GM18870 (cell line): ENCODE results near the gene BRI3BP.
"Not testable (repeated sequence)": the region's sequence is repeated elsewhere in the genome, so short reads cannot be mapped to it uniquely, and the experiment has no call there.

Experiments used
- ATAC-seq: cut with Tn5 transposase; IDR thresholded peaks from one replicate; pipeline ENCODE4 v1.9.1; 2021; ENCODE audit warnings: moderate library complexity; ENCODE audit not compliant: unreplicated experiment

BRI3BP gene

GRCh38 chr12:125065021-125065918 lies 71.8 kb downstream of the BRI3BP start, which contains the start of gene AACS:
AACS (plus strand) TSS chr12:125065435; CDS start chr12:125065585, 150 bp downstream.
- ATAC-seq: peak; percentile 69

DNA sequence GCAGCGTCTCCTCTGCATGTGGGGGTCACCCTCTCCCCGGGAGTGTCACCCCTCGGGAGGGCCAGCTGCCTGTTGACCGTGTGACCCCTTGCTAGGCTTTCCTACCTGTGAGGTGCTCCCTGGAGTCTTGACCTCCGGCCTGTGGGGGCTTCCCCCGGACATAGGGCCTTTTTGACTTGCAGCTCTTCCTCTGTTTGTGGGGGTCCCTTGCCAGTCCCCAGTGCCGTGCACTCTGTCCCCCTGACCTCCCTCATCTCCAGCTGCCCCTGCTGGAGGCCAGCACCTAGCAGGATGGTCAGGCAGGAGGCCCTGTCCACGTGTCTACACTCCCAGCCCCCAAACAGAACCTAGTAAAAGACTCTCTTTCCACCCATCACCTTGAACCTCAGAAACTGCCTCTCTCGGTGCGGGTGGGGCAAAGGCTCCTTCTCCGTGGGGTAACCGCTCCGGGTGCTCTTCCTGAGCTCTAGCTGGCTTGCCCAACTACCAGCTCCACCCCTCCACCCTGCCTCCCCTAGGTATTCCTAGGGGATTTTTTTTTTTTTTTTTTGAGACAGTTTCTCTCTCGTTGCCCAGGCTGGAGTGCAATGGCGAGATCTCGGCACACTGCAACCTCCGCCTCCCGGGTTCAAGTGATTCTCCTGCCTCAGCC lies 72.6 kb downstream of the BRI3BP start:
- peak; percentile 10 for ATAC-seq

DNA sequence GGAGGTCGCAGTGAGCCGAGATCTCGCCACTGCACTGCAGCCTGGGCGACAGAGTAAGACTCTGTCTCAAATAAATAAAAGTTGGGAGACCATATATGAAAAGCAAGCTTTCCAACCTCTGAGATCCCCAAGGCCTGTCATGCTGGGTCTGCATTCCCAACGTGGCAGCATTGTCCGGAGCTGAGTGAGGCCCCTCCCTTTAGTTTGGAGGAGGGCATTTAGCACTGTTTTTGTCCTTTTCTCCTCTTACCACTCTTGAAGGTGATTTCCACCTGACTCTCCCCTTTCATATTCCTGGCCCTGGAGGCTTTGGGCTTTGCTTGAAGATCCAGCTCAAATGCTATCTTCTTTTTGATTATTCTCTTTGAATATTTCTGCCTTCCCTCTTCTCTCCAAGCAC lies 74.9 kb downstream of the BRI3BP start:
- ATAC-seq: no peak

GRCh38 chr12:125069616-125070015 lies 76.2 kb downstream of the BRI3BP start:
- ATAC-seq: no peak

- no peak for ATAC-seq
Observed at GRCh38 chr12:125070112-125070511, 76.7 kb downstream of the BRI3BP start.

GRCh38 chr12:125070661-125071390 lies 77.4 kb downstream of the BRI3BP start:
- ATAC-seq: no peak

- ATAC-seq: no peak
Observed at GRCh38 chr12:125071456-125071855, 78.0 kb downstream of the BRI3BP start.

DNA sequence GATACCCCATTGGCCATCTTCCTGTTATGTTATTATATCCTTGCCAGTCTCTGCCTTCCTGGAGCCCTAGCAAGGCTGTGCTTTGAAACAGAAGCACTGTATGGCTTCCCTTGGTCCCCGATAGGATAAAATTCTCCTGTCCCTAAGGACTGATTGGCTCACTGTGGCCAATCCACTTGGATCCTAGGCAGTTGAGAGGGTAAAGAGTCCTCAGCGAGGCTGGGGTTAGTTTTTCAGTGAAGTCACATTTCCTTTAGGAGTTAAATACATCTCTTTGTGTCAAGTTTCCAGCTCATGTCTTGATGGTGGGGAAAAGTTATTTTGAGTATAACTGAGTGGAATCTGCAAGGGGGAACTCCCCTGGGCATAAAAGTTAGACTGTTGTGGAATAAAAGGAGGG lies 79.1 kb downstream of the BRI3BP start:
- ATAC-seq: no peak

GRCh38 chr12:125074294-125074693 lies 80.8 kb downstream of the BRI3BP start:
- ATAC-seq: not testable (repeated sequence)

DNA sequence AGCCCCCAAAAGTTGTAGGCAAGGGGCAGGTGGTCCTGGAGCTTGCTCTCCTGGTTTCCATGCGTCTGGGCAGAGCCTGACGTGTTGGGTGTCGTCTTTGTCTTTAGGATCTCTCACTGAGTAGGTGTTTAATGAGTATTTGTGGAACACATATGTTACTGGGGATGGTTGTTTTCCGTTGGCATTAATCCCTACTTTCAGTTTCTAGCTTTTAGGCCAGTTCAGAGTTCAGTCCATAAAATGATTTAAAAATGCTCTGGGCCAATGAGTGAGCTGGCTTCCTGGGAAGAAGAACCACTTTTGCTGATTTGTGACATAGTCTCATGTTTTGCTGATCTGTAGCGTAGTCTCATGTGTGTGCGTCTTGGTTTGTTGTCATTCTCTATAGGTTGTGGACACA lies 82.7 kb downstream of the BRI3BP start:
- ATAC-seq: no peak

- no peak for ATAC-seq
Observed at GRCh38 chr12:125079084-125079483, 85.6 kb downstream of the BRI3BP start.

- ATAC-seq: no peak
Observed at GRCh38 chr12:125079648-125080645, 86.5 kb downstream of the BRI3BP start.
